Measurements from ENCODE around the gene ADSL.
"Not testable (repeated sequence)": the region's sequence is repeated elsewhere in the genome, so short reads cannot be mapped to it uniquely, and the experiment has no call there.

The ADSL gene

GRCh38 chr22:40346185-40347118, at the start of gene ADSL:
Gene ADSL (plus strand): TSS chr22:40346500. CDS start chr22:40346559, 59 bp downstream.
- peak; percentile 88 for DNase-seq

GRCh38 chr22:40300316-40300715, 46.0 kb upstream of the ADSL start:
- DNase-seq: no peak

GRCh38 chr22:40300884-40301672, 45.2 kb upstream of the ADSL start:
- DNase-seq: no peak

- no peak for DNase-seq
These were observed 44.2 kb upstream of the ADSL start for GRCh38 chr22:40302149-40302548.

- DNase-seq: no peak
These were observed 40.7 kb upstream of the ADSL start for GRCh38 chr22:40305625-40306024.

GRCh38 chr22:40308999-40309573, 37.2 kb upstream of the ADSL start:
- no peak for DNase-seq

GRCh38 chr22:40309631-40310030, 36.7 kb upstream of the ADSL start:
- no peak for DNase-seq

- DNase-seq: no peak
These were observed 36.1 kb upstream of the ADSL start for GRCh38 chr22:40310081-40310767.

- no peak for DNase-seq
These were observed 35.6 kb upstream of the ADSL start for GRCh38 chr22:40310768-40311120.

GRCh38 chr22:40311646-40312045, 34.7 kb upstream of the ADSL start:
- DNase-seq: not testable (repeated sequence)

GRCh38 chr22:40312050-40312449, 34.2 kb upstream of the ADSL start:
- no peak for DNase-seq

GRCh38 chr22:40313007-40313406, 33.3 kb upstream of the ADSL start:
- no peak for DNase-seq

GRCh38 chr22:40314041-40314440, 32.3 kb upstream of the ADSL start:
- DNase-seq: no peak

- DNase-seq: no peak
These were observed 25.6 kb upstream of the ADSL start for GRCh38 chr22:40320687-40321086.

- no peak for DNase-seq
These were observed 24.3 kb upstream of the ADSL start for GRCh38 chr22:40322021-40322420.

- DNase-seq: no peak
These were observed 23.4 kb upstream of the ADSL start for GRCh38 chr22:40322818-40323447.

- no peak for DNase-seq
These were observed 22.6 kb upstream of the ADSL start for GRCh38 chr22:40323681-40324171.

- no peak for DNase-seq
These were observed 21.6 kb upstream of the ADSL start for GRCh38 chr22:40324468-40325305.

- peak; percentile 56 for DNase-seq
These were observed 21.0 kb upstream of the ADSL start for GRCh38 chr22:40325315-40325714.

GRCh38 chr22:40326905-40327735, 19.2 kb upstream of the ADSL start:
- no peak for DNase-seq

All from activated CD4-positive, CD25-positive, alpha-beta regulatory T cell treated with anti-CD3 and anti-CD28 coated beads, Interleukin-2, amount 50 U/mL, for 72 hours (primary cell).